Lung (tissue), 12 donors: Measurements from ENCODE around the gene CYP26C1. TPM values are rescaled to one million over a fixed set of nuclear protein-coding genes. Genes with fewer than 3 reads are reported as not detected.

Experiments used
- ATAC-seq: fragments of 200-7000 bp; cut with Tn5 transposase; one replicate; pipeline ENCODE4 v1.9.1; 2020; ENCODE audit warnings: moderate number of reproducible peaks; ENCODE audit not compliant: insufficient read depth, low FRiP score
- DNase-seq, 3 donors: peaks; one replicate each; pipeline ENCODE4 v3.0.0-alpha.2; 2013 to 2017
- H3K27ac ChIP-seq, 2 donors: one replicate each; pipeline ENCODE4 v1.5.1; 2013; ENCODE audit warnings: mild to moderate bottlenecking in 2 of 2, moderate library complexity in 2 of 2, control low read depth in 1 of 2, inconsistent platforms in 1 of 2, low read depth in 1 of 2, low read length in 1 of 2
- H3K27me3 ChIP-seq, 3 donors: one replicate each; pipeline ENCODE4 v1.5.1; 2013; ENCODE audit warnings: low read length in 2 of 3; ENCODE audit not compliant: control insufficient read depth in 3 of 3, insufficient read depth in 3 of 3
- H3K36me3 ChIP-seq, 4 donors: one replicate each; pipeline ENCODE4 v1.5.1; 2013; ENCODE audit warnings: low read length in 4 of 4, mild to moderate bottlenecking in 1 of 4, moderate library complexity in 1 of 4; ENCODE audit not compliant: control insufficient read depth in 4 of 4, insufficient read depth in 4 of 4
- H3K4me1 ChIP-seq, 5 donors: one replicate each; pipeline ENCODE4 v1.5.1; 2013; ENCODE audit warnings: low read length in 5 of 5, mild to moderate bottlenecking in 2 of 5, moderate library complexity in 1 of 5; ENCODE audit not compliant: control insufficient read depth in 5 of 5, insufficient read depth in 5 of 5
- H3K4me3 ChIP-seq: one replicate; pipeline ENCODE4 v1.5.1; 2013; ENCODE audit warnings: mild to moderate bottlenecking, control low read depth, moderate library complexity
- H3K9ac ChIP-seq, 2 donors: one replicate each; pipeline ENCODE4 v1.5.1; 2013; ENCODE audit warnings: low read length in 2 of 2, control low read depth in 1 of 2; ENCODE audit not compliant: insufficient read depth in 1 of 2
- H3K9me3 ChIP-seq, 4 donors: one replicate each; pipeline ENCODE4 v1.5.1; 2013; ENCODE audit warnings: low read length in 3 of 4, mild to moderate bottlenecking in 1 of 4, moderate library complexity in 1 of 4; ENCODE audit not compliant: control insufficient read depth in 4 of 4, insufficient read depth in 3 of 4
- CTCF ChIP-seq: IDR thresholded peaks from 2 replicates; pipeline ENCODE4 v1.5.1; 2012; ENCODE audit warnings: mild to moderate bottlenecking; ENCODE audit errors: control extremely low read depth, extremely low read depth
- WGBS, 2 donors: extraction: QIAGEN DNeasy Blood & Tissue Kit; methylation state at CpG; one replicate each; pipeline ENCODE4 v1.1.7; 2013; 5-methylcytosine and 5-hydroxymethylcytosine counted together
- polyA plus RNA-seq, 2 donors: library from polyadenylated mRNA; stranded (reverse); fragments of 200-250 nt; gene quantifications; one replicate each; pipeline ENCODE4 v1.2.1, GENCODE V29; 2013
- total RNA-seq, 2 donors: library from RNA; depleted of rRNA in 1 of 2; stranded (reverse); fragments of >200 nt in 1 of 2; gene quantifications; one replicate each; pipeline ENCODE4 v1.2.1, GENCODE V29; 2014 to 2021
- donor health status: control.
- donor health status: control.
- donor health status: Bipolar disorder and iron deficiency.
- donor health status: healthy.
- donor health status: DM: yes; HTN: yes; CAD: no.

The CYP26C1 gene
- total and polyA plus RNA-seq, 4 donors, result 0.02 to 0.77 (median 0.06) TPM; not detected in 1

- peaks cover 0 to 1% (median 0%) of the 10 kb centered on the region in 4 donors for H3K36me3 ChIP-seq
- no peak for TF ChIP-seq CTCF
- H3K27ac ChIP-seq, result no peak overlapping the region
- 17 to 46% methylated on average over 3 of the region's 3 CpGs for WGBS, 2 donors
- H3K9ac ChIP-seq, result no peak overlapping the region
- DNase-seq (peak in 1 of 3 donors; percentile 41), ATAC-seq (no peak)
- no peaks in the 10 kb centered on the region for H3K9me3 ChIP-seq
- no peaks in the 10 kb centered on the region for H3K27me3 ChIP-seq
- no peaks in the 10 kb centered on the region for H3K4me1 ChIP-seq
- H3K4me3 ChIP-seq, result no peak overlapping the region
Measured at GRCh38 chr10:93039721-93040120, 20.9 kb upstream of the CYP26C1 start.

DNA sequence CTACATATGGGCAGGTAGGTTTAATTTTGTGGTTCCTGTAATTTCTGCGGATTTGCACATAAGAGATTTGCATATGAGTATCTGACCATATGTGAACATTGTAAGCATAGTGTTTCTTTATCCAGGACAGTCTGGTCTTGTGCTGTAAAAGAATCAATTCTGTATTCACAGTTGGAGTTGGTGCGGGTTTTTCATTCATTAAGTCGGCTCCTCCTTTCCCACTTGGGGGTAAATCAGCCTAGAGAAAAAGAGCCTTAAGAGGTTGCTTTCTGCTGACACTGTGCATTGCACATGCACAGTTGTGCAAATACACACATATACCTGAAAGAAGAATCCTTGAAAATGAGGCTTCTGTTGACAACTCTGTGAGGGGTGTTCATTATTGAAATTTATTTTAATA lies 6.1 kb upstream of the CYP26C1 start:
- no peak for TF ChIP-seq CTCF
- no peak overlapping the region for H3K27ac ChIP-seq
- no peak overlapping the region for H3K4me3 ChIP-seq
- peaks cover 0 to 18% (median 10%) of the 10 kb centered on the region in 3 donors for H3K27me3 ChIP-seq
- peaks cover 0 to 1% (median 0%) of the 10 kb centered on the region in 5 donors for H3K4me1 ChIP-seq
- no peak for ATAC-seq
- no peak for DNase-seq
- 94 to 95% methylated on average over 3 of the region's 3 CpGs for WGBS, 2 donors
- H3K36me3 ChIP-seq, result peaks cover 0 to 5% (median 0%) of the 10 kb centered on the region in 4 donors
- H3K9ac ChIP-seq, result no peak overlapping the region
- no peaks in the 10 kb centered on the region for H3K9me3 ChIP-seq

GRCh38 chr10:93058139-93058538 lies 2.5 kb upstream of the CYP26C1 start:
- Histone ChIP-seq H3K27ac (no peak overlapping the region), H3K9me3 (peaks cover 0 to 3% (median 0%) of the 10 kb centered on the region in 4 donors), H3K27me3 (peaks cover 0 to 41% (median 41%) of the 10 kb centered on the region in 3 donors), H3K9ac (no peak overlapping the region), H3K4me3 (no peak overlapping the region), H3K4me1 (peaks cover 0 to 16% (median 12%) of the 10 kb centered on the region in 5 donors), H3K36me3 (peaks cover 0 to 5% (median 0%) of the 10 kb centered on the region in 4 donors)
- no peak for TF ChIP-seq CTCF
- no peak for ATAC-seq
- no peak for DNase-seq
- WGBS, 2 donors, result 92 to 95% methylated on average over 3 of the region's 3 CpGs
